Mesenteric fat pad (tissue), 1 donor: Measurements from ENCODE around the gene USP3. TPM values are rescaled to one million over a fixed set of nuclear protein-coding genes. Genes with fewer than 3 reads are reported as not detected.
"Not testable (repeated sequence)": the region's sequence is repeated elsewhere in the genome, so short reads cannot be mapped to it uniquely, and the experiment has no call there.

Source experiments
- DNase-seq: peaks from one replicate; pipeline ENCODE4 v3.0.0-alpha.2; 2020; ENCODE audit warnings: low spot score
- total RNA-seq: library from RNA; stranded (reverse); fragmentation: NEBNext Ultra II Directional; extraction: Animal tissue kit (Norgen Biotek cat#: 25700); gene quantifications from one replicate; pipeline ENCODE4 v1.2.1, GENCODE V29; 2021
- donor health status: DM: yes; HTN: yes; CAD: no.

USP3 gene
- total RNA-seq, 1 donor from 2014 or later = 54.7 TPM

- no peak for DNase-seq
Observed at GRCh38 chr15:63509955-63510940, 5.9 kb downstream of the USP3 start.

GRCh38 chr15:63512148-63512547 is 7.8 kb downstream of the USP3 start:
- DNase-seq = no peak

- no peak for DNase-seq
Observed at GRCh38 chr15:63513271-63513670, 8.9 kb downstream of the USP3 start.

GRCh38 chr15:63513728-63514127 is 9.3 kb downstream of the USP3 start:
- DNase-seq = no peak

- DNase-seq = no peak
Observed at GRCh38 chr15:63514531-63514943, 10.1 kb downstream of the USP3 start.

- DNase-seq = no peak
Observed at GRCh38 chr15:63517202-63517601, 12.8 kb downstream of the USP3 start.

- DNase-seq = no peak
Observed at GRCh38 chr15:63517628-63518027, 13.2 kb downstream of the USP3 start.

GRCh38 chr15:63519041-63519440 is 14.6 kb downstream of the USP3 start:
- no peak for DNase-seq

- DNase-seq = no peak
Observed at GRCh38 chr15:63519548-63520178, 15.3 kb downstream of the USP3 start.

- not testable (repeated sequence) for DNase-seq
Observed at GRCh38 chr15:63520462-63520861, 16.1 kb downstream of the USP3 start.

GRCh38 chr15:63522225-63522578 is 17.8 kb downstream of the USP3 start:
- DNase-seq = no peak

- DNase-seq = no peak
Observed at GRCh38 chr15:63523306-63523990, 19.1 kb downstream of the USP3 start.

GRCh38 chr15:63524316-63525015 is 20.1 kb downstream of the USP3 start:
- no peak for DNase-seq

GRCh38 chr15:63526401-63526800 is 22.0 kb downstream of the USP3 start:
- no peak for DNase-seq

GRCh38 chr15:63528138-63528659 is 23.8 kb downstream of the USP3 start:
- no peak for DNase-seq

GRCh38 chr15:63530235-63530634 is 25.8 kb downstream of the USP3 start:
- no peak for DNase-seq

- no peak for DNase-seq
Observed at GRCh38 chr15:63530752-63531299, 26.4 kb downstream of the USP3 start.

GRCh38 chr15:63531586-63531985 is 27.2 kb downstream of the USP3 start:
- DNase-seq = no peak

GRCh38 chr15:63532307-63532744 is 27.9 kb downstream of the USP3 start:
- DNase-seq = no peak

GRCh38 chr15:63534888-63535287 is 30.5 kb downstream of the USP3 start:
- not testable (repeated sequence) for DNase-seq

GRCh38 chr15:63535689-63536088 is 31.3 kb downstream of the USP3 start:
- no peak for DNase-seq
